ENCODE measurements around the gene TGFA. TPM values are rescaled to one million over a fixed set of nuclear protein-coding genes. Genes with fewer than 3 reads are reported as not detected.
"Not testable (repeated sequence)": the region's sequence is repeated elsewhere in the genome, so short reads cannot be mapped to it uniquely, and the experiment has no call there.

Gene TGFA
- polyA plus RNA-seq, 3 donors: 17.0 to 21.2 (median 19.2) TPM

GRCh38 chr2:70475266-70475665, 78.4 kb downstream of the TGFA start:
- no peak for DNase-seq (ENCODE audit: extremely low read depth in 1 of 11, low read depth in 9 of 11, low spot score in 4 of 11)

GRCh38 chr2:70474256-70474848, 79.3 kb downstream of the TGFA start:
- DNase-seq (ENCODE audit: extremely low read depth in 1 of 11, low read depth in 9 of 11, low spot score in 4 of 11): no peak

GRCh38 chr2:70473101-70473722, 80.4 kb downstream of the TGFA start:
- DNase-seq (ENCODE audit: extremely low read depth in 1 of 11, low read depth in 9 of 11, low spot score in 4 of 11): no peak

- DNase-seq (ENCODE audit: extremely low read depth in 1 of 11, low read depth in 9 of 11, low spot score in 4 of 11): no peak
Observed at GRCh38 chr2:70472221-70472890, 81.3 kb downstream of the TGFA start.

- no peak for DNase-seq (ENCODE audit: extremely low read depth in 1 of 11, low read depth in 9 of 11, low spot score in 4 of 11)
Observed at GRCh38 chr2:70471129-70471528, 82.5 kb downstream of the TGFA start.

GRCh38 chr2:70469961-70470360, 83.7 kb downstream of the TGFA start:
- no peak for DNase-seq (ENCODE audit: extremely low read depth in 1 of 11, low read depth in 9 of 11, low spot score in 4 of 11)

GRCh38 chr2:70469435-70469834, 84.2 kb downstream of the TGFA start:
- no peak for DNase-seq (ENCODE audit: extremely low read depth in 1 of 11, low read depth in 9 of 11, low spot score in 4 of 11)

GRCh38 chr2:70468878-70469277, 84.7 kb downstream of the TGFA start:
- no peak for DNase-seq (ENCODE audit: extremely low read depth in 1 of 11, low read depth in 9 of 11, low spot score in 4 of 11)

GRCh38 chr2:70467831-70468779, 85.5 kb downstream of the TGFA start:
- DNase-seq (ENCODE audit: extremely low read depth in 1 of 11, low read depth in 9 of 11, low spot score in 4 of 11): no peak

- DNase-seq (ENCODE audit: extremely low read depth in 1 of 11, low read depth in 9 of 11, low spot score in 4 of 11): no peak
Observed at GRCh38 chr2:70467237-70467636, 86.4 kb downstream of the TGFA start.

- DNase-seq (ENCODE audit: extremely low read depth in 1 of 11, low read depth in 9 of 11, low spot score in 4 of 11): not testable (repeated sequence)
Observed at GRCh38 chr2:70466647-70467046, 87.0 kb downstream of the TGFA start.

GRCh38 chr2:70463997-70464396, 89.6 kb downstream of the TGFA start:
- no peak for DNase-seq (ENCODE audit: extremely low read depth in 1 of 11, low read depth in 9 of 11, low spot score in 4 of 11)

GRCh38 chr2:70463581-70463980, 90.0 kb downstream of the TGFA start:
- no peak for DNase-seq (ENCODE audit: extremely low read depth in 1 of 11, low read depth in 9 of 11, low spot score in 4 of 11)

GRCh38 chr2:70461981-70462876, 91.4 kb downstream of the TGFA start:
- no peak for DNase-seq (ENCODE audit: extremely low read depth in 1 of 11, low read depth in 9 of 11, low spot score in 4 of 11)

GRCh38 chr2:70461414-70461813, 92.2 kb downstream of the TGFA start:
- DNase-seq (ENCODE audit: extremely low read depth in 1 of 11, low read depth in 9 of 11, low spot score in 4 of 11): no peak

- no peak for DNase-seq (ENCODE audit: extremely low read depth in 1 of 11, low read depth in 9 of 11, low spot score in 4 of 11)
Observed at GRCh38 chr2:70460333-70460732, 93.3 kb downstream of the TGFA start.

GRCh38 chr2:70458661-70459060, 95.0 kb downstream of the TGFA start:
- no peak for DNase-seq (ENCODE audit: extremely low read depth in 1 of 11, low read depth in 9 of 11, low spot score in 4 of 11)

GRCh38 chr2:70456585-70457495, 96.8 kb downstream of the TGFA start:
- no peak for DNase-seq (ENCODE audit: extremely low read depth in 1 of 11, low read depth in 9 of 11, low spot score in 4 of 11)
